SK-N-MC (cell line): ENCODE measurements around the gene PPIG.

Experiments used
- EZH2 ChIP-seq: fragments of 200-600 bp; sonication (generic); IDR thresholded peaks from one replicate; pipeline ENCODE4 v1.6.1; 2017; ENCODE audit warnings: antibody characterized with exemption
- FOXP2 ChIP-seq: optimal IDR thresholded peaks from 2 replicates; pipeline ENCODE3; 2011; ENCODE audit warnings: mild to moderate bottlenecking, moderate library complexity; ENCODE audit not compliant: insufficient read depth; ENCODE audit errors: extremely low read length, control extremely low read depth
- POLR2AphosphoS5 ChIP-seq: IDR thresholded peaks from 2 replicates; pipeline ENCODE4 v1.6.1; 2012; ENCODE audit warnings: mild to moderate bottlenecking, low read depth, low read length, borderline replicate concordance

DNA sequence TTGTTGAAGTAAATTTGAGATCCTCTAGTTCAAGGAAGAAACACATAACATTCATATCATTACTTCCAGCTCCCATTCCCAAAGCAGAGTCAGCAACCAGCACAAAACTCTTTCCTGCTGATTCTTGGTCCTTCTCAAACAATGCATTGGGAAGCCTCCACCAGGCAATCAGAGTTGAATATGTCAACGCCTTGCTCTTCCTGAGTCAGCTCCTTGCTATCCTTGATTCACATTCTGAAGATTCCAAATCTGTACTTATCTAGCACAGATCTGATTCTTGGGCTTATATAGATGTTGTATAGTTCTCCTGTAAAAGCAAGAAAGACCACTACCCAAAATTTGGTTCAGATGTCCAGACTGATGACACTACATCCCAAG lies 80.4 kb downstream of the PPIG start:
- TF ChIP-seq EZH2 (no peak), POLR2AphosphoS5 (no peak), FOXP2 (no peak)
